NOMO-1 (cell line): ENCODE results near the gene H2BK1.

Experiments
- DNase-seq, 2 experiments: peaks; one replicate each; lab custom pipeline; 2025; ENCODE audit not compliant: unreplicated experiment in 2 of 2; lab: John Stamatoyannopoulos, UW

H2BK1 gene

GRCh38 chr7:151205730-151206129 lies 4.6 kb downstream of the H2BK1 start:
- no peak for DNase-seq

GRCh38 chr7:151204383-151205032 lies 5.8 kb downstream of the H2BK1 start:
- DNase-seq, result no peak

DNA sequence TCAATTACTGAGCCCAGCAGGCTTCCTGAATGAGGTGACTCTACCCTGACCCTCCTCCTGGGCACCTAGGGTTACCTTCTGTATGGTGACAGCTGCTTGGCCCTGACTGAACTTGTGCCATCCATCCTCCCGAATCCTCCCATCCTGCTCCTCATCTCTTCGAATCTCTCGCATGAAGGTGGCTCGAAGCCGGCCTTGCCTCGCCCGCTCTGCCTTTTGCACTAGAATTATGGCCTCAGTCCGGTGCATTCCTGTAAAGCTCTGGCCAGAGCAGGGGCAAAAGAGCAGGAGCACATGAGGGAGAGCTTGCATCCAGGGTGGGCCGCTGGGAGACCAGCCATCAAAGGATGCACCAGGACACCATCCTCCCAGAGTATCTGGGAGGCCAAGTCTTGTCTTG lies 7.5 kb downstream of the H2BK1 start:
- DNase-seq, result no peak

GRCh38 chr7:151201751-151202150 lies 8.5 kb downstream of the H2BK1 start:
- DNase-seq, result no peak

- DNase-seq, result no peak
Measured at GRCh38 chr7:151201344-151201743, 8.9 kb downstream of the H2BK1 start.

GRCh38 chr7:151198945-151199848 lies 11.1 kb downstream of the H2BK1 start:
- DNase-seq, result no peak

- DNase-seq, result no peak
Measured at GRCh38 chr7:151197932-151198331, 12.4 kb downstream of the H2BK1 start.

DNA sequence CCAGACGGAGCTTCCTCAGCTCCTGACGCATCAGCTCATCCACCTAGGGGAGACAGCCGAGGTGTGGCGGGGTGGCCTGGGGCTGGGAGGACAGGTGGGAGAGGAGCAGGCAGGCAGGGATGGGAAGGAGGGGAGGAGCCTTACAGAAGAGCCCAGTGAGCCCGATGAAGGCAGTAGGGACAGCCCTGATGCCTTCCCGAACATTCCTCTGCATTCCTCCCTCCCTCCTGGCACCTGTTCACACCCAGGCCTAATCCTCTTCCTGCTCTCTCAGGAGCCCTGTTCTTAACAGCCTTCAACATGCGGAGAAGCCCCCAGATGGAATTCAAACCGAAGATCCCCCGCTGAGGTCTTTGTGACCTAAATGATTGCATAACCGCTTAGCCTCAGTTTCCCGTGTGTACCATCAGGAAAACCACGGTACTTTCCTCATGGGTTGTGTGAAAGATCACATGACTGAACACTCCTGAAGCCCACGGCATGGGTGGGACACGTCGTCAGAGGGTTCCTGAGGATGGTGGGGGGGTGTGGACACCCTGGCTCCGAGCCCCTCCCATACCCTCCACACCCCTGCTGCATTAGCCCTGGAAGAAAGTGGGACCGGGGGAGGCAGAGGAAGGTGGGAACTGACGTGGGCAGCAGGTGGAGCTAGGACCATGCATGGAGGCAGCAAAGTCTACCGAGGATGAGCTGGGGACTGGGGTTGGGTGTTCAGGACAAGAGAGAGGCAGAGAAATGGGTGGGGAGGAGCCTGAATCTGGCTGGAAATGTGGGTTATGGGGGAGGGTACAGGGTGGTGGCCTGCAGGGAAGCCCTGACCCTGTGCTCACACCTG lies 14.5 kb downstream of the H2BK1 start:
- DNase-seq, result no peak

DNA sequence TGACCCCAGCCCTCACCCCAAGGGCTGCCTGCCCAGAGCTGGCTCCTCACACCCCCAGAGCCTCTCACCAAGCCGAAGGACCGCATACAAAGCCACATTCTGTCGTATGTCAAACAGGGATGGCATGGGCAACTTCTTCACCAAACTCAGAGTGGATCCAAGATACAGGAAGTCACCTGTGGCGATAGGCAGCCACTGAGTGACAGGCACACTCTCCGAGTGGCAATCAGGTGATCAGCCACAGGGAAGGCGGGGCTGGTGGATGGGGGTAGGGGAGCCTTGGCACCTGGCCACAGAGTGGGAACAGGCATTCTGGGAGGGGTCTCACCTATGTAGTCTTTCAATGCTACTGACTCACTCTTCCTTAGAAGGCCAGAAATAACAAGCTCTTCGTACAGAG lies 16.1 kb downstream of the H2BK1 start:
- no peak for DNase-seq

DNA sequence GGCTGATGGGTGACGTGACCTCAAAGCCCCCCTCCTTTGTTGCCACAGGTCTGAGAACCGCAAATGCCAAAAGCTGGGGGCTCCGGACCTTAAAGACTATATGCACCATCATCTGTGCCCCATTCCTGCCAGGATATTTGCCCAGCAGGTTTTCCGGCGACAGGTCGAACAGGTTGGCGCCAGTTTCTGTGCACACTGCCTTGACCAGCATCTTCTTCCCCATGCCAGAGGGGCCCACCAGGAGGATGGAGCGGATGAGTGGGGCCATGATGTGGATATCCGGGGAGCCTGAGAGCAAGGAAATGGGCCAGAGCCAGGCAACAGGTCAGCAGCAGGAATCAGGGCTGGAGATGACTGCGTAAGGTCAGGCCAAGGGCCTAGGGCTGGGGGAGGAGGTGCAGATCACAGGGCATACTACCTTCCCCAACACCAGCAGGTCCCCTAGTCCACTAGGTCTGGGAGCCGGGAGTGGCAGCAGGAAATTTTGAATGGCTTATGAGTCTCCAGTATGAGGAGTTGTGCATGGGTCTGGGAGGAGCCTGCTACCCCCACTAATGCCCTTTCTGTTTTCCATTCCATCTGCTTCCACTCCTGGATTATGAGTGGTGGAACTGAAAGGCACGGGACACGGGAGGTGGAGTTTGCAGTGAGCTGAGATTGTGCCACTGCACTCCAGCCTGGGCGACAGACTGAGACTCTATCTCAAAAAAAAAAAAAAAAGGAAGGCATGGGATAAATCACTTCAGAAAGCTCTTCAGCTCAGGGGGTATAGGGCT lies 16.9 kb downstream of the H2BK1 start:
- no peak for DNase-seq

DNA sequence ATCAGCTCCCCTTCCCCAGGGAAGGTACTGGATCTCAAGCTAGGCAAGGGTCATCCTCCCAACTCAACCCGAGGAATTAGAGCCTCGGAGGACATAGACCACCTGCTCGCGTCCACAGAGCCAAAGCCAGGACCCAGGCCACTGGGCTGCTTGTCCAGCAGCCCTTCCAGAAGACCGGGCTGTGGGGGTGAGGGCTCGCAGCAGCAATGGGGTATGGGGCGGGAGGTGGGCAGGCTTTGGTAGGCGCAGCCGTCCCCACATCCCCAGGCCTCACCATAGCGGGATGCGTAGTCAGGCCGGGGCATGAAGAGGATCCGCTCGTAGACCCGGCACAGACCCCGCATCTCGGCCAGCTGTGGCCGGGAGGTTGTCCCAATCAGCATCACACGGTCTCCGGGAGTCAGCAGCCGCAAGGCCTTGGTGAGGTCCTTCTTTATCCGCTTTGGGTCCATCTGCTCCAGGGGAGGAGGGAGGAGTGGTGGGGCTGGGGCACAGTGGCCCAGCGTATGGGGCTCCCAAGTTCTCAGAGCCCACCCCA lies 18.2 kb downstream of the H2BK1 start:
- no peak for DNase-seq

- DNase-seq, result no peak
Measured at GRCh38 chr7:151191544-151191943, 18.7 kb downstream of the H2BK1 start.

DNA sequence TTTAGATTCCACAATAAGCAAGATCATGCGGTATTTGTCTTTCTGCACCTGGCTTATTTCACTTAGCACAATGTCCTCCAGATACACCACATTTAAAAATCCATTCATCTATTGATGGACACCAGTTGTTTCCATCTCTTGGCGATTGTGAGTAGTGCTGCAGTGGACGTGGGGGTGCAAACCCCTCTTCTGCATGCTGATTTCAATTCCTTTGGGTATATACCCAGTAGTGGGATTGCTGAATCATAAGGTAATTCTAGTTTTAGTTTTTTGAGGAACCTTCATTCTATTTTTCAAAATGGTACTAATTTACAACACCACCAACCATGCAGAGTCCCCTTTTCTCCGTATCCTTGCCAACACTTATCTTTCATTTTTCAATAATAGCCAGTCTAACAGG lies 21.2 kb downstream of the H2BK1 start:
- DNase-seq, result no peak

GRCh38 chr7:151188252-151188542 lies 22.1 kb downstream of the H2BK1 start:
- DNase-seq, result no peak

GRCh38 chr7:151187409-151188251 lies 22.7 kb downstream of the H2BK1 start:
- DNase-seq, result no peak

DNA sequence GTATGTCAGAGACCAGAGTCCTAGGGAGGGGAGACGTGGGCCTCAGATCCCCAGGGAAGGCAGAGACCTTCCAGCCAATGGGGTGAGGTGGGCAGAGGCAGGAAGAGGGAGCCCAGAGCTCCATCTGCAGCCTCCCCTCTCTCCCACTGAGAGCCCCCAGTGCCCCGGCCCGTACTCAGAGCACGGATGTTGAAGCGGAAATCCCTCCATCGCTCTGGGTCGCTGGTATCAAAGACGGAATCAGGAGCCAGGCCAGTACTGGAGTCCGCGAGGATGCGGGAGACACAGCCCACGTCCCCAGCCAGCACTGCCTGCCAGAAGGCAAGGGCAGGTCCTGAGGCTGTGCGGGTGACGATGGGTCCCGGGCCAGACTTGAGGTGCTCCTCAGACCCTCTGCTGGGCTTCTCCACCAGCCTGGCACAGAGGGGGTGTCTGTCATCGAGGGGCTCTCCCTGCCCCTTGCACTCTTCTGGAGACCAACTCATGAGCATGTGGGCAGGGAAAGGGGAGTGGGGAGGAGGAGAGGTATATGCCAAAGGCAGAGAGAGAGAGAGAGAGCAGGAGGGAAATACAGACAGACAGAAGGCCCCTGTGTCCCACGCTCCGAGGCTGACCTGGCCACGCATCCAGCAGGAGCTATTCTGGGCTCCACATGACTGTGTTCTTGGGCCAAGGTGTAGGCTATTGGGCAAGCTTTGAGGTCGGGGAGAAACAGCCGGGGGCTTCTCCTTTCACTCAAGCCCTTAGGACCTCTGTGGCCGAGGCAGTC lies 23.5 kb downstream of the H2BK1 start, which contains the start of gene ASB10:
TSS of gene ASB10 (minus strand) at position 611 of the 769 bp plus-strand sequence. CDS start at position 491, 120 bp downstream.
- no peak for DNase-seq

DNA sequence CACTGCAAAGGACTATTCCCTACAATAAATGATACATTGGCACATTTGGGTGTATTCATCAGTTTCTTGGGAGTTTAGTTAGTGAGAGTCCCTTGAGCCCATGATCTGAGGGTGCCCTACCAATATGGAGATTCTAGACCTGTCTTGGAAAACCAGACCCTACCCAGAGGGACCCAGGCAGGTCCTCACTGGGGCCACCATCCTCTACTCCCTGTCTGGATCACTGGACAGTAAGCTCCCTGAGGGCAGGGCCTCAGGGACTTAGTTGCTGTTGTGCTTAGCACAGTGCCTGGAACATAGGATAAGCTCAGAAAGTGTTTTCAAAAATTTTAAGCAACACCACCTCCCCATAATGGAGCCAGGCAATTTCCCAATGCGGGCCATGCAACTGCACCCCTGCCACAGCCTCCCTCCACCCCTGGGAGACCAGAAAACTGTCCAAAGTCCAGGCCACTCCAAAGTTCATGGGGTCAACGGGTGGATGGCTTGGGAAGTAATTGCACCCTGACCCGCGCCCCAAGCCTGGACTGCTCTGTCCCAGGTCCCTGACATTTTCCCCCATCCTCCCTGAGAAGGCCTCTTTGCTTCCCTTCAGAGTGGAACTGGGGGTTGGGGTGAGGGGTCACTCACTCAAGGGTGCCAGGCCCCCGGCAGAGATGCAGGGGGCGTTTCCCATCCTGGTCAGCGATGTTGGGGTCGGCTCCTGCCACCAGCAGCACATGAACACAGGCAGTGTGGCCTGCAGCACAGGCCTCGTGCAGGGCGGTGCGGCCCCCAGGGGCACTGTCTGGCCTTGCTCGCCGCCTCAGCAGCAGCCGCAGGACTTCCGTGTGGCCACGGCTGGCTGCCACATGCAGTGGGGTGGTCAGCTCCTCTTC lies 24.3 kb downstream of the H2BK1 start:
- no peak for DNase-seq

DNA sequence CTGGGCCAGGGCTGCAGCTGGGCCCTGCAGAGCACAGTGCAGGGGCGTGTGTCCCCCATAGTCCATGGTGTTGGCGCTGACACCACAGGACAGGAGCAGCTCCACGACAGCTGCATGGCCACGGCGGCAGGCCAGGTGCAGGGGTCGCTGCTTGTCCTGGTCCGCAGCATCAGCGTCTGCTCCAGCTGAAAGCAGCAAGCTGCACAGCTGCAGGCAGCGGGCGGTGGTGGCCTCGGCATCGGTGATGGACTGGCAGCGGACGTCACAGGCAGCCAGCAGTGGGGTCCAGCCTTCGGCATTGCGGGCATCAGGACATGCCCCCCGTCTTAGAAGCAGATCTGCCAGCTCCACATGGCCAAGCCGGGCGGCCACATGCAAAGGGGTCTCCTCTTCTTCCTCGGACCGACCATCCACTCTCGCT lies 29.3 kb downstream of the H2BK1 start:
- no peak for DNase-seq
